ENCODE measurements around the gene CCDC51.
"Not testable (repeated sequence)": the region's sequence is repeated elsewhere in the genome, so short reads cannot be mapped to it uniquely, and the experiment has no call there.

CCDC51 gene, protein sequence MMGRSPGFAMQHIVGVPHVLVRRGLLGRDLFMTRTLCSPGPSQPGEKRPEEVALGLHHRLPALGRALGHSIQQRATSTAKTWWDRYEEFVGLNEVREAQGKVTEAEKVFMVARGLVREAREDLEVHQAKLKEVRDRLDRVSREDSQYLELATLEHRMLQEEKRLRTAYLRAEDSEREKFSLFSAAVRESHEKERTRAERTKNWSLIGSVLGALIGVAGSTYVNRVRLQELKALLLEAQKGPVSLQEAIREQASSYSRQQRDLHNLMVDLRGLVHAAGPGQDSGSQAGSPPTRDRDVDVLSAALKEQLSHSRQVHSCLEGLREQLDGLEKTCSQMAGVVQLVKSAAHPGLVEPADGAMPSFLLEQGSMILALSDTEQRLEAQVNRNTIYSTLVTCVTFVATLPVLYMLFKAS

DNA sequence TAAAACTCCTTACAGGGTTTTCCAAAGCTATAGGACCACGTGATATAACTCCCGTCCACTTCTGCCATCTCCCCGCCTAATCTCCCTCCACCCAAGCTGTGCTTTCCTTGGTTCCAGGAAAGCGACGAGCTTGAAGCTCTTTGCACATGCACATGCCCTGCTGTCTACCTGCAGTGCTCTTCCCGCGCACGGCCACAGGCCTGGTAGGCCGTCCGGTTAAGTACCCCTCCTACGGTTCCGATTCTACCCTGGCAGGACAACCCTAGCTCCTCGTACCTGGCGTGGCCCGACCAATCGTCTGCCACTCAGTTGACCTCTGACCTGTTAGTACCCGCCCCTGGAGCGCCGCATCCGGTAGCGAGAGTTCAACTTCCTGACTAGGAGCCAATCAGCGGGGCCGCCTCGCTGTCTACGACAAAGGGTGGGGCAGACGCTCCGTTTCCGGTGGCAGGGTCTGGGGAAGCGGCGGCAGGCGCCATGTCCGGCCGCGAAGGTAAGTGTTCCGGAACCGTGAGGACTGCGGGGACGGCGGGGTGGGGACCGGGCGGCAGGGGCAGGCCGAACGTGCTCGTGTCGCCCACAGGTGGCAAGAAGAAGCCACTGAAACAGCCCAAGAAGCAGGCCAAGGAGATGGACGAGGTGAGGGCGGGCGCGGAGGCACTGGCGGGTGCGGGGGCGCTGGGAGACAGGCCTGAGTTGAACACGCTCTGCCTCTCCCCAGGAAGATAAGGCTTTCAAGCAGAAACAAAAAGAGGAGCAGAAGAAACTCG is at the start of gene CCDC51, which contains the start of gene TMA7:
CCDC51 (minus strand) TSS at position 300 of the 770 bp plus-strand sequence. CDS start 4,991 bp downstream, outside the sequence.
TMA7 (plus strand) TSS at position 438 of the 770 bp plus-strand sequence; CDS start at position 478, 40 bp downstream.
- DNase-seq (ENCODE audit: low read depth) = peak; percentile 93

GRCh38 chr3:48486952-48487351 is 47.0 kb upstream of the CCDC51 start:
- no peak for DNase-seq (ENCODE audit: low read depth)

DNA sequence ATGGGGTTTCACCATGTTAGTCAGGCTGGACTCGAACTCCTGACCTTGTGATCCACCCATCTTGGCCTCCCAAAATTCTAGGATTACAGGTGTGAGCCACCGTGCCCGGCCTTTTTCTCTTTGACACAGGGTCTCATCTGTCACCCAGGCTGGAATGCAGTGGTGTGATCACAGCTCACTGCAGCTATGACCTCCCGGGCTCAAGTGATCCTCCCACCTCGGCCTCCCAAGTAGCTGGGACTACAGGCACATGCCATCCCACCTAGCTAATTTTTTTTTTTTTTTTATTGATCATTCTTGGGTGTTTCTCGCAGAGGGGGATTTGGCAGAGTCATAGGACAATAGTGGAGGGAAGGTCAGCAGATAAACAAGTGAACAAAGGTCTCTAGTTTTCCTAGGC is 42.9 kb upstream of the CCDC51 start:
- not testable (repeated sequence) for DNase-seq (ENCODE audit: low read depth)

GRCh38 chr3:48480891-48481290 is 41.0 kb upstream of the CCDC51 start:
- not testable (repeated sequence) for DNase-seq (ENCODE audit: low read depth)

- DNase-seq (ENCODE audit: low read depth) = no peak
These were observed 39.0 kb upstream of the CCDC51 start for GRCh38 chr3:48478626-48479555.

DNA sequence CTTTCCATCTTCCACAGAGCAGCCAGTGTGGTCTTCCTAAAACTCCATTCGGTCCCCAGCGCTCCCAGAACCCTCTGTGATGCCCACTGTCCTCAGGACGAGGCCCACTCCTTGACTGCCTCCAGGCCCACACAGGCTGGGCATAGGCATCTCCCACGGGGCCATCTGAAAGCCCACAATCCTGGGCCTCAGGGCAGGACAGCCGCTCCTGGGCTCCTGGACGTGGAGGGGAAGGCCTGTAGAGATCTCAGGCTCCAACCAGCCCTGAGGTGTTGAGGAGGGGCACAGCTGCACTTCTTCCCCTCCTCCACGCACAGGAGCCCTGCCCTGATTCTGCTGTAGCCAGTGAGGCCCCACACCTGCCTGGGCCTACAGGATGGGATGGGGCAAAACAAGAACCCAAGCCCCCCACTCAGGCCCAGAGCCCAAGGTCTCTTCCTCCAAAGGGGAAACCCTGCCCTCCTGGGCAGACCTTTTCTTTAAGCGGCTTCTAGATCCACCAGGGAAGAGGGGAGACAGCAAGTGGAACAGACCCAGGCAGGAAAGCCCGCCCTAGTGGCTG is 38.1 kb upstream of the CCDC51 start:
- no peak for DNase-seq (ENCODE audit: low read depth)

- DNase-seq (ENCODE audit: low read depth) = no peak
These were observed 36.6 kb upstream of the CCDC51 start for GRCh38 chr3:48476426-48477053.

DNA sequence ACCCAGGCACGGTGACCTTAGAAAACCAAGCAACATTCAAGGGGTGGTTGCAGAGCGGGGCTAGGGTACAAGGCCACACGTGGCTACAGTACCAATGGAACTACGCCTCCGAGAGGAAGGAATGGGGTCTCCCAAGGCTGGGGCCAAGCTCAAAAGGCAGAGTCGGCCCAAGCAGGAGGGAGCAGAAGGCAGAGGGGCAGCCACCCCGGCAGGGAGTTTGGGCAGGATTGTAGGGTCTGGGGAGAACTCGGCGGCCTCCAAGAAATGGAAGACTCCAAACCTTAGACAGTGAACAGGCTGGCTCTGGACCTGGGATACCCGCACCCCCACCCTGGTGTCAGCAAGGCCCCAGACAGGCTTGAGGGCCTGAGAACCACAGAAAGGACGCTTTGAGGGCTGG is 35.3 kb upstream of the CCDC51 start:
- no peak for DNase-seq (ENCODE audit: low read depth)

- DNase-seq (ENCODE audit: low read depth) = no peak
These were observed 34.7 kb upstream of the CCDC51 start for GRCh38 chr3:48474619-48475018.

- not testable (repeated sequence) for DNase-seq (ENCODE audit: low read depth)
These were observed 34.1 kb upstream of the CCDC51 start for GRCh38 chr3:48474031-48474430.

- DNase-seq (ENCODE audit: low read depth) = no peak
These were observed 33.7 kb upstream of the CCDC51 start for GRCh38 chr3:48473617-48473952.

- peak; percentile 74 for DNase-seq (ENCODE audit: low read depth)
These were observed 33.2 kb upstream of the CCDC51 start for GRCh38 chr3:48472923-48473616.

GRCh38 chr3:48472673-48472922 is 32.7 kb upstream of the CCDC51 start:
- no peak for DNase-seq (ENCODE audit: low read depth)

GRCh38 chr3:48470286-48470685 is 30.4 kb upstream of the CCDC51 start:
- DNase-seq (ENCODE audit: low read depth) = no peak

DNA sequence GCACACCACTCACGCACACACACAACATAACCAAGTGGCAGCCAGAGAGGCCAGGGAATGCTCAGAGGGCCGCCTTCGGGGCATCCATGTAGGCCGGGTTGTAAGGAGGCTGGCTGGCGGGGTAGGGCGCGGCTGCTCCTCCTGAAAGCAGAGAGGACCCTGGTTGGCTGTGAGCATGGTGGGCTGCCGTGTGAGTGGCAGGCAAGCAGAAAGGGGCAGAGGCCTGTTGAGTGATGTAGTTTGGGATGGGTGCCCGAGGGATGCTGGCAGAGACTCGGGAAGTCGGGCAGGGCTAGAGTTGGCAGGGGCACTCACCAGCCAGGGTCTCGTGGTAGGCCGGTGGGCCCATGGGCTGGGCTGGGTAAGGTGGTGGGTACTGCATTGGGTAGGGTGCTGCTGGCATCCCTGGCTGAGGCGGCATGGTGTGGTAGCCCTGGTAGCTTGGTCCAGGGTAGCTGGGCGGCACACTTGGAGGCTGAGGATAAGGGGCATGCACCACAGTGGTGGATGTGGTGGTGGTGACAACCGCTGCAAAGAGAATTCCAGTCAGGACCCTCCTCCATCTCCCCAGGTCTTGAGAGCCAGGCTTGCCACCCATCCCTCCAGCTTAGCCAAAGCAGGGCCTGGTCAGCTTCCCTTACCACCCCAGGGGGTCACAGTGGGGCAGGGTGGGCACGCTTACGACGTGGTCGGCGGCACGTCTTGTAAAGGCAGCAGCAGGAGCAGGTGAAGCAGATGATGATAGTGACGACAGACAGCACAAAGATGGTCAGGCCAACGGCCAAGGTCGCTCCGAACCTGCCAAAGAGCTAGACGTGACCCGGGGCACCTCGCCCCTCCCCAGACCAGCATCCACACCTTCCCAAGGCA is 29.4 kb upstream of the CCDC51 start:
- DNase-seq (ENCODE audit: low read depth) = no peak

GRCh38 chr3:48468329-48468731 is 28.4 kb upstream of the CCDC51 start:
- DNase-seq (ENCODE audit: low read depth) = no peak

DNA sequence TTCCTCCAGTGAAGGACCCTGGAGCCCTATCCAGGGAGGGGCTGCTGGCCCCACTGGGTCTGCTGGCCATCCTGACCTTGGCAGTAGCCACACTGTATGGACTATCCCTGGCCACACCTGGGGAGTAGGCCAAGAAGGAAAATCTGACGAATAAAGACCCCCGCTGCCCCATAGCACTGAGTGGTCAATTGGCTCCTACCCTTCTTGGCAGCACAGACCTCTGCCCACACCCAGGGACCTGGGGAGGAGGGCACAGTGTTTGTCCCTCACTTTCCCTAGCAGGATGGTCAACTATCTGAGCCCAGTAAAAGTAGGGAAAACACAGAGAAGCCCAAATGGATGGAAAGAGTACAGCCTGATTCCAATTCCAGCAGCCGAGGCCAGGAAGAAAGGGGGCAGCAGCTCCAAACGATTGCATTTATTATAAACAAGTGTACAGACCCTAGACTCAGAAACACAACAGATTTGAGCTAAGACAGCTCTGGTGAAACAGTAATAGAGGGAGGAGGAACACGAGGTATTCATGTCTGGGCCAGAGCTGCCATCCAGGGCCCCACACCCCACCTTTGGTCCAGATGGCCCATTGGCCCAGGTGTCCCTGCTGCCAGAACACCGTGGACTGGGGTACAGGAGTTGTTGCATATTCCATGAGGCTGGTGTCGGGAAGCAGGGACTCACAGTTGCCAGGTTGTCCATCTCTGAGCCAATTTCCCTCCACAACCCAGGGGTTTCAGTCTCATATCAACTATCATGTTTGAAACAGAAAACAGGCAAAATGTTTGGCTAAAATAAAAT is 27.8 kb upstream of the CCDC51 start:
- no peak for DNase-seq (ENCODE audit: low read depth)

DNA sequence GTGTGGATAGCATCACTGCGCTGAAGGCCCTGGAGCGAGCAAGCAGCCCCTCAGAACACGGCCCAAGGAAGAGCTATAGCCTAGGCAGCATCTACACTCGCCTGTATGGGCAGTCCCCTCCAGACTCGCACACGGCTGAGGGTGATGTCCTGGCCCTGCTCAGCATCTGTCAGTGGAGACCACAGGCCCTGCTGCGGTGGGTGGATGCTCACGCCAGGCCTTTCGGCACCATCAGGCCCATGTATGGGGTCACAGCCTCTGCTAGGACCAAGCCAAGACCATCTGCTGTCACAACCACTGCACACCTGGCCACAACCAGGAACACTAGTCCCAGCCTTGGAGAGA is 27.2 kb upstream of the CCDC51 start:
- no peak for DNase-seq (ENCODE audit: low read depth)

DNA sequence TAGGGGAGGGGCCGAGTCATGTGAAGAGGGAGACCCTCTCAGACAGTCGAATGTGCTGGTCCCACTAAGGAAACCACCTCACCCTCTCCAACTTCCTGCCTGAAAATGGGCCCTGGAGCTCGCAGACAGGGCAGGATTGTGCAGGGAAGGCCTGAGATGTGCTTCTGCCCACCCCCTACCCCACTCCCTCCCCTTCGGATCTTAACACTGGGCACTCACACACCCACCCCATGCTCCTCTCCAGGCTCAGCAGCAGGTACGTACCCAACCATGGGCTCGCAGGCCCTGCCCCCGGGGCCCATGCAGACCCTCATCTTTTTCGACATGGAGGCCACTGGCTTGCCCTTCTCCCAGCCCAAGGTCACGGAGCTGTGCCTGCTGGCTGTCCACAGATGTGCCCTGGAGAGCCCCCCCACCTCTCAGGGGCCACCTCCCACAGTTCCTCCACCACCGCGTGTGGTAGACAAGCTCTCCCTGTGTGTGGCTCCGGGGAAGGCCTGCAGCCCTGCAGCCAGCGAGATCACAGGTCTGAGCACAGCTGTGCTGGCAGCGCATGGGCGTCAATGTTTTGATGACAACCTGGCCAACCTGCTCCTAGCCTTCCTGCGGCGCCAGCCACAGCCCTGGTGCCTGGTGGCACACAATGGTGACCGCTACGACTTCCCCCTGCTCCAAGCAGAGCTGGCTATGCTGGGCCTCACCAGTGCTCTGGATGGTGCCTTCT is 26.6 kb upstream of the CCDC51 start:
- DNase-seq (ENCODE audit: low read depth) = no peak

Measured in stimulated activated CD8-positive, alpha-beta memory T cell treated with anti-CD3 and anti-CD28 coated beads, Interleukin-15, amount 100 ng/mL, for 24 hours (primary cell).